ENCODE measurements around the gene DEPDC7.
"Not testable (repeated sequence)": the region's sequence is repeated elsewhere in the genome, so short reads cannot be mapped to it uniquely, and the experiment has no call there.

The DEPDC7 gene

GRCh38 chr11:33015621-33016551 lies at the start of gene DEPDC7:
DEPDC7 (plus strand) TSS chr11:33015878; CDS start chr11:33015956, 78 bp downstream.
- DNase-seq, result peak; percentile 83 to 88

GRCh38 chr11:32968541-32968940 lies 47.1 kb upstream of the DEPDC7 start:
- DNase-seq, result no peak

GRCh38 chr11:32972233-32972632 lies 43.4 kb upstream of the DEPDC7 start:
- not testable (repeated sequence) for DNase-seq

- DNase-seq, result no peak
Observed at GRCh38 chr11:32972781-32973180, 42.9 kb upstream of the DEPDC7 start.

GRCh38 chr11:32982626-32983025 lies 33.1 kb upstream of the DEPDC7 start:
- no peak for DNase-seq

- no peak for DNase-seq
Observed at GRCh38 chr11:32983506-32983905, 32.2 kb upstream of the DEPDC7 start.

GRCh38 chr11:32985600-32985999 lies 30.1 kb upstream of the DEPDC7 start:
- DNase-seq, result no peak

- DNase-seq, result no peak
Observed at GRCh38 chr11:32987851-32988250, 27.8 kb upstream of the DEPDC7 start.

GRCh38 chr11:32990481-32990880 lies 25.2 kb upstream of the DEPDC7 start:
- DNase-seq, result no peak

- DNase-seq, result no peak
Observed at GRCh38 chr11:32991427-32991826, 24.3 kb upstream of the DEPDC7 start.

- DNase-seq, result no peak
Observed at GRCh38 chr11:32991898-32992297, 23.8 kb upstream of the DEPDC7 start.

GRCh38 chr11:33000181-33000580 lies 15.5 kb upstream of the DEPDC7 start:
- DNase-seq, result no peak

- DNase-seq, result no peak
Observed at GRCh38 chr11:33001281-33001680, 14.4 kb upstream of the DEPDC7 start.

- no peak for DNase-seq
Observed at GRCh38 chr11:33001751-33002542, 13.7 kb upstream of the DEPDC7 start.

- DNase-seq, result no peak
Observed at GRCh38 chr11:33005175-33005574, 10.5 kb upstream of the DEPDC7 start.

- no peak for DNase-seq
Observed at GRCh38 chr11:33006010-33006409, 9.7 kb upstream of the DEPDC7 start.

- no peak for DNase-seq
Observed at GRCh38 chr11:33013755-33014154, 1.9 kb upstream of the DEPDC7 start.

- DNase-seq, result no peak
Observed at GRCh38 chr11:33016654-33017053, 976 bp downstream of the DEPDC7 start.

GRCh38 chr11:33017478-33017877 lies 1.8 kb downstream of the DEPDC7 start:
- no peak for DNase-seq

GRCh38 chr11:33017965-33018364 lies 2.3 kb downstream of the DEPDC7 start:
- no peak for DNase-seq

- no peak for DNase-seq
Observed at GRCh38 chr11:33018840-33019239, 3.2 kb downstream of the DEPDC7 start.

- no peak for DNase-seq
Observed at GRCh38 chr11:33021501-33021900, 5.8 kb downstream of the DEPDC7 start.

- no peak for DNase-seq
Observed at GRCh38 chr11:33021937-33022336, 6.3 kb downstream of the DEPDC7 start.

- no peak for DNase-seq
Observed at GRCh38 chr11:33025339-33025722, 9.7 kb downstream of the DEPDC7 start.

Data from activated T-cell treated with anti-CD3 and anti-CD28 coated beads, Interleukin-2, amount 50 U/mL, for 48 hours (primary cell).